GM21423 (cell line): ENCODE data around the gene HLA-DMB.
A peak's percentile ranks its signal among the peaks of the same experiment; 100 is the strongest.

Experiments used
- ATAC-seq: cut with Tn5 transposase; IDR thresholded peaks from one replicate; pipeline ENCODE4 v1.9.1; 2021; ENCODE audit warnings: mild to moderate bottlenecking, moderate library complexity; ENCODE audit not compliant: unreplicated experiment

Gene HLA-DMB

DNA sequence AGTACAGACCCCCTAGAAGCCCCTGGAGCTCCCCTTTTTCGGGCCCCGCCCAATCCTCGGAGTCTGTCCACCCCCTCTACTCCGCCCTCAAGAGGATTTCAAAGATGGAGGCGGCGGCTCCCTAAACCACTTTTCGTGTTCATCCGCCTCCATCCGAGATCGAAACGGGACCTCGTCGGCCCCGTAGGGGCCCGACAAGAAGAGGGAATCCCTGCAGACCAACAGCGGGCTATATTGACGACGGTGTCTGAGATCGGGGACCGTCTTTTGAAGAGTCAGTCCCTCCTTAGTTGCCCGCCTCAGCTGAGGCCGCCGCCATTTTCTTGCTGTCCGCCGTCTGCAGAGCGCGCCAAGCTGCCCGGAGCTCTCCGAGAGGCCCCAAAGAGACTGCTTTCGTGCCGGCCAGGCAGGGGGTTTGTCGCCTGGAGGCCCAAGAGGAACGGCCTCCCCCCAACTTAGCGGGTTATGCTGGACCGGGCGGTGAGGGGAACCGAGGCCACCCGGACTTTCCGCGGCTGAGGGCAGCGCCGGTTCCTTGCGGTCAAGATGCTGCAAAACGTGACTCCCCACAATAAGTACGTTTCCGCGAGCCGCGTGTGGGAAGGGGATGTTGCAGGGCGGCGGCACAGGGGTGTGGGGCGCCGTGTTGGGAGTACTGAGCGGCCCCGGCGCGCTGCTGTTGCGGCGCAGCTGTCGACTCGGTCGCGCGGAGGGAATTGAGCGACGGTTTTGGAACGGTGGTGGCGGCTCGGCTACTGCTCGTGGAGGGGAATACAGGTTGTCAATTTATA lies 31.7 kb upstream of the HLA-DMB start:
- no peak for ATAC-seq

GRCh38 chr6:32971581-32972352 lies 30.9 kb upstream of the HLA-DMB start:
- ATAC-seq, result peak; percentile 43

DNA sequence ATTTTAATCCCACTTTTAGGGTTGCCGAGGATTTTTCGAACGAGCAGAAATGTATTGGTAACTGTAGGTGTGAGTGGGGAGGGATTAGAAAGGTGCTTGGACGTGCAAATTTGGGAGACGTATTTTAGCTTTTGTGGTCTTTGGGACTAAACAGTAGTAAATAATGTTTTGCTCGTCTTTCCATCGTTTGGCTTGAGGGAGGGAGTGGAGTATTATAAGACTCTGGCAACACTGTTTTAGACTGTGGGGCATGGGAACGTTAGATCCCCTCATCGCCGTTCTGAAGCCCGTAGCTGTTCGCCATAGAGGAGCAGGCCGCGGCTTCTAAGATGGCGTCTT lies 30.4 kb upstream of the HLA-DMB start:
- no peak for ATAC-seq

DNA sequence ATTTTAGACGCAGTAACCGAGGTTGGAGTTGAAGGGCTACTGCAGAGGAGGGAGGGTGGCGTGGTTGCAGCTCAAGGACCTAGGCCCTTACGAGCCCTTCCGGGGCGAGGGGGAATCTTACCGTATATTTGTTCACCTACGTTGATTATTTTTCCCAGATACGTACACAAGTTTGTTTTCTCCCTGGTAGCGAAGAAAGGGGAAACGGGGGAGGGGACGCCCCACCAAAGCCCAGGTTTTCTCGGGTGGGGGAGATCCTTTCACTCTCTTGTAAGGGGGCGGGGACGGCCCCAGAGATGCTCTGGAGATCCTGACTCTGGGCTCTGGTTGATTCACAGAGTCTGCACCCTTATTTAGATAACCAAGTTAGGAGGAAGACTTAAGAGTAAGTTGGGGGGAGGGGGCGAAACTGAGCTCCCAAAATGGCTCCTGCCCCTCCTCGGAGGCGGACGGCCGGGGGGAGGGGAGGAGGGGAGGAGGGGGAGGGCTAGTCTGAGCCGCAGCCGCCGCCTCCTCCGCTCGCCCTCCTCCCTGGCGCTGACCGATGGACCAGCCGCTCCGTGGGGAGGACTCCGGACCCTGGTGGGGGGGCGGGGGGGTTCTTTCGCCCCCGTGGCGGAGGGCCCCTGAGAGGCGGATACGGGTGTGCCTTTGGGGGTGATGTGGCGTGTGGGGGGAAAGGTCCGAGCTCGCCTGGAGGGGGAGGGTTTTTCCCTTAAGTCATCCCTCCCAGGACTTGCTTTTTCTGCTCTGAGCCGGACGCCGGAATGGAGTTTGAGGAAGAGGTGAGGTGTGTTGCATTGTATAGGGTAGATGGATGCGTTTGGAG lies 29.8 kb upstream of the HLA-DMB start:
- no peak for ATAC-seq

- ATAC-seq, result no peak
Observed at GRCh38 chr6:32969685-32970412, 29.0 kb upstream of the HLA-DMB start.

DNA sequence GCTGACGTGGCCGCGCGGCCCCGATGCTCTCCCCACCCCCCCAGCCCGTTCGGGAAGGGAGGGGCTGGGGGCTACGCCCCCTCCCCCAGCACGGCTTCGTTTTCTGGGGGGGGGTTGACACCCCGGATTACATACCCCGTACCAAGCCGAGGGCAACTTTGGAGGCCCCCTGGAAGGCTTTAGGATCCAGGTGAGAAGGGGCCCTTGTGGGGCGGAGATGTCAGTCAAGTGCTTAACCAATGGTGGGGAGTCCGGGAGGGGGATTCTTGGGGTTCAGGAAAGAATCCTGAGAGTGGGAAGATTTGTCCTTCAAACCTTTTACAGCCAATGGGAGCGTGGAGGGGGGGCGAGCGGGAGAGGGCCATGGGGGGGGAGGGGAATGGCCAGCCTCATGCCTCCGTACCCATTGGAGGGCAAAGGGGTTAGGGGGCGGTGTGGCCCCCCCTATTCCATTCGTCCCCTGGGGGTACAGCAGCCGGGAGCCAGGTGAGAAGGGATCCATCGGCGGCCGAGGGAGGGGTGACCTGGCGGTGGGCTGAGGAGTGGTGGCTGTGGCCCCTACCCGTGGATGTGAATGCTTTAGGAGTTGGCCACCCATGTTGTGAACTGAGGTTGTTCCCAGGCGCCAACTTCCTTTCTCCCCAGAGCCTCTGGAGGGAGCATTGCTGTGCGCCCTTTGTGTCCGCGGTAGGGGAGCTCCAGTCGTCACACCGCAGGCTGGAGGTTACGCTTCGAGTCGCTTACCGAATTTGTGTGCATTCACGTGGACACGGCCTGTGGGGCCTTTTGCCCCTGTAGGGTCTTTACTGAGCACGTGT lies 28.2 kb upstream of the HLA-DMB start:
- peak; percentile 7 for ATAC-seq

- peak; percentile 34 for ATAC-seq
Observed at GRCh38 chr6:32968093-32968866, 27.5 kb upstream of the HLA-DMB start, which contains the start of gene BRD2. TSS of gene BRD2 (plus strand) at chr6:32968594. CDS start at chr6:32972899, 4,305 bp downstream.

DNA sequence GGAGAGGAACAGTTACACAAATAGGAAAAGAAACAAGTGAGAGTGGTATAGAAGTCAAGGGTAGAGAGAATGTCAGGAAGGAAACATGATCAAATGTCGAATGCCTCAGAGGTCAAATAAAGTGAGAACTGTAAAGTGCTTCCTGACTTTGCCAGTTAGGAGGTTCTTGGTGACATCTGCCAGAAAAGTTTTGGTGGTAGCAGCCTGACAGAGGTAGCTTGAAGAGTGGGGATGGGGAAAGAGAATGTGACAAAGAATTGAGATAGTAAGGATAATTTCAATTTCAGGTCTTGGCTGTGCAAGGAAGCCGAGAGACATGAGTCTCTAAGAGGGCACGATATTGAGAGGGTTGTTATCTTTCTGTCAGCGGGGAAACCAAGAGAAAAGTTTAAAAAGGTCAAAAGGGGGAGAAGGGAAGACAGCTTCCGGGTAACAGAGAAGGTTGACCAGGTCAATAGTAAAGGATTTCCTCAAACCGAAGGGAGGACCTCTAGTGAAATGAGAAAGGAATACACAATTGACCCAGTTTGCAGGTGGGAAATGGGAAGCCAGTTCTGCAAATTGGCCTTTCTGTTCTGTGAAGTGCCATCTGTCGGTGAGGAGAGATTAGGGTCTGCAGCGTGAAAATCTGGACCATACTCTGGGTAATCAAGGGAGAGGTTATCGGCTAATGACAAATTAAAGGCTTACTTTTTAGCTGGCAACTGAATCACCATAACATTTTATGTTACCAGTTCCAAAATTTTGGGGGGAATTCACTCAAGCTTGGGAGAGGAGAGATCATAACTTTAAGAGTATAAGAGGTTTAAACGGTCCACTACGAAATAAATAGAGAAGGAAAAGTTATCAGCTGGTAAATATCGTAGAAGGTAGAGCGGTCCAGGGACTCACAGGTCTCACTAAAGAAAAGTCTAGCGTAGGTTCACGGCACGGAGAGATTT lies 26.6 kb upstream of the HLA-DMB start:
- ATAC-seq, result no peak

DNA sequence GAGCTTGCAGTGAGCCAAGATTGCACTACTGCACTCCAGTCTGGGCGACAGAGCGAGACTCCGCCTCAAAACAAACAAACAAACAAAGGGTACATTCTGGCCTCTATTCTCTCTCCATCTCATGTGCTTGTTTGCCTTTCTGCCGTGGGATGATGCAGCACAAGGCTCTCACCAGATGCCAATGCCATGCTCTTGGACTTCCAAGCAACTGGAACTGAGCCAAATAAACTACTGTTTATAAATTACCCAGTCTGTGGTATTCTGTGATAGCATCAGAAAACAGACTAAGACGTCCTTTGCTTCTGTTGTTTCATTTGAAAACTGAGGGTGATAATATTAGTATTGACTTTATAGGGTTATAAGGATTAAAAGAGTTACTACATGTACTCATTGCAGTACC lies 23.9 kb upstream of the HLA-DMB start:
- ATAC-seq, result no peak

- ATAC-seq, result no peak
Observed at GRCh38 chr6:32963866-32964265, 23.0 kb upstream of the HLA-DMB start.

DNA sequence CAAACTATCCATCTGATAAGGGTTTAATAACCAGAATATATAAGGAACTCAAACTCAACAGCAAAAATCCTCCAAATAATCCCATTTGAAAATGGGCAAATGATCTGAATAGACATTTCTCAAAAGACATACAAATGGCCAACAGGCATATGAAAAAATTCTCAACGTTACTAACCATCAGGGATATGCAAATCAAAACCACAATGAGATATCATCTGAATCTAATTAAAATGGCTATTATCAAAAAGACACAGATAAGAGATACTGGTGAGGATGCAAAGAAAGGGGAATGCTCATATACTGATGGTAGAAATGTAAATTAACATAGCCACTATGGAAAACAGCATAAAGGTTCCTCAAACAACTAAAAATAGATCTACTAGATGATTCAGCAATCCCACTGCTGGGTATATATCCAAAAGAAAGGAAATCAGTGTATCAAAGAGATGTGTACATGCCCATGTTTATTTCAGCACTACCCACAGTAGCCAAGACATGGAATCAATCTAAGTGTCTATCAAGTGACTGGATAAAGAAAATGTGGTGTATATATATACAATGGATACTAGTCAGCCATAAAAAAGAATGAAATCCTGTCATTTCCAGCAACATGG lies 21.5 kb upstream of the HLA-DMB start:
- no peak for ATAC-seq

- ATAC-seq, result no peak
Observed at GRCh38 chr6:32960563-32960962, 19.7 kb upstream of the HLA-DMB start.

DNA sequence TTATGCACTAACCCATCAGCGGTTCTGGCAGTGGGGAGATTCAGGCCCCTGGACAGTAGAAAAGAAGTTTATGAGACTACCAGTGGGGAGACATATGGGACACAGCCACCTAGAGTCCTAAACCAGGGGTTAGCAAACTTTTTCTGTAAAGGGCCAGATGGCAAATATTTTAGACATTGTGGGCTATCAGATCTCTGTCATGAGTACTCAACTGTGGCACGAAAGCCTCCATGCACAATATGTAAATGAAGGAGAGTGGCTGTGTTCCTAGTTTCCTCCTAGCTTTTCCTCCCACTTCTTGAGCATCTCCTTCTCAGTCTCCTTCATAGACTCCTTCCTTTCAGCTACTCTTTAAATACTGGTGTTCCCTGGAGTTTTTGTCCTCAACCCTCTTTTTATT lies 15.3 kb upstream of the HLA-DMB start:
- ATAC-seq, result no peak

DNA sequence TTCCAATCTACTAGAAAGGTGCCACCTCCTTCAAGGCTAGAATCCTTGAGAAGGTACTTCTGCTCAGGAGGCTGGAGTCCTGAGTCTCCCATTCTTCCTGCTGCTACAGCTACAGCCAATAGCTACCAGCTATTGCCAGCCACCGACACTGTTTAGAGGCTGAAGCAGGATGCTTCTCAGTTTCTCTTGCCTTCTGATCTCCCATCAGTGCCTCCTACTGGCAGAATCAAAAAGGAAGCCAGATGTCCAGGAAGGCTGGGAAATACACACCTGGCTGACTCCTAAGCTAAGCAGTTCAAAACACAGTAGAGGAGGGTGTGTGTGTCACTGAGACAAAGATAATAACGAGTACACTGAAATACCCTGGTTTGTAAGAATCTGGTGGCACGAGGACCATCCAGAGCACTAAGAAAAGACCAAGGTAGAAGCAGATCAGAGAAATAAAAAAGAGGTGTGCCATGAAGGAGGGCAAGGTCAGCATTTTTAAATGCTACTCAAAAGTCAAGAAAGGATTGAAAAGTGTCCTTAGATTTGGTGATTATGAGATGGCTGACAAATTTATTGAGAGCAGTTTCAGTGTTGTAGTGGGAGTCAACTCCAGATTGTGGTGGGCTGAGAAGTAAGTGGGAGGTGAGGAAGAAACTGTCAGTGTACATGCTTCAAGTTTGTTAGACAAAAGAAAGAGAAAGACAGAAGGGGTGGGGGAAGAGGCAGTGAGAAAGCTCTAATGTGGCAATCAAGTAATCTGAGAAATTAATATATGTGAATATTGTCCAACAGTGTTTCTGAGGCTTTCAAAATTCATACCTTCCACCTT lies 14.4 kb upstream of the HLA-DMB start:
- no peak for ATAC-seq

DNA sequence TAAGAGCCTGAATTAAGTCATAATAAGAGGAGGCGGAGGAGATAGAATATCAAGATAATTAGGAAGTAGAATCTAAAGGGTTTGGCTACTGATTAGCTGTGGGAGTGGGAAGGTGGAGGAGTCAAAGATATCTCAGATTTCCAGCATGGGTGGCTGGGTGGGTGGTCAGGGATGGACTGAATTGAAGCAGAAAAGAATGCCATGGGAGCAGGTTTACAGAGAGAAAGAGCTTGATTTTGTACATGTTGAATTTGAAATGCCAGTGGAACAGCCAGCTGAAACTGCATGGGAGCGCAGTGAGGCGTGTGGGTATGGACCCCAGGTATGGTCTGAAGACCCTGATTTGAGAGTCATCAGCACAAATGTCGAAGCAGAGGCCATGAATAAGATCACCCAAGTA lies 13.4 kb upstream of the HLA-DMB start:
- ATAC-seq, result no peak

DNA sequence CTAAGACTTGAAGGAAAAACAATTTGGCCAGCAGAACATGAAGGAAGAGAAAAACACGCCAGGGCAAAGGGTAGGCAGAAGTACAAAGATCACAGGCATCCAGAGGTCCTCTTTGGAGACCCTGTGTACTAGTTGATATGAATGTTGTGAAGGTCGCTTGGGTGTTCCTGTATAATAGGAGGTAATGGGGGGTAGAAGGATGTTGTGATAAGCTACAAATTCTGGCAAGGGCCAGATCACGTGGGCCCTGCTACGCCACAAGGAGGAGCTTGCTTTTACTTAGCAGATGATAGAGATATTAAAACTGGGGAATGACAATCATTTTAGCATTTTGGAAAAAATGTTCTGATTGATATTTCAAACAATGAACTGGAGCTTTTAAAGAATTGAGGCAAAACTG lies 12.9 kb upstream of the HLA-DMB start:
- no peak for ATAC-seq
